Lower leg skin (tissue), 3 donors: Measurements from ENCODE around the gene TBCEL.

Experiments
- POLR2A ChIP-seq, 2 donors: fragments of 450-650 bp; IDR thresholded peaks; one replicate each; pipeline ENCODE4 v1.6.1; 2016 to 2017; ENCODE audit warnings: antibody characterized with exemption in 2 of 2, mild to moderate bottlenecking in 1 of 2, moderate library complexity in 1 of 2
- TF ChIP-seq, protein P1 (sequence below), 3 donors: fragments of 450-650 bp; IDR thresholded peaks; one replicate each; pipeline ENCODE4 v1.5.1; 2016; ENCODE audit warnings: antibody characterized with exemption in 3 of 3, mild to moderate bottlenecking in 3 of 3, moderate library complexity in 2 of 3

DNA sequence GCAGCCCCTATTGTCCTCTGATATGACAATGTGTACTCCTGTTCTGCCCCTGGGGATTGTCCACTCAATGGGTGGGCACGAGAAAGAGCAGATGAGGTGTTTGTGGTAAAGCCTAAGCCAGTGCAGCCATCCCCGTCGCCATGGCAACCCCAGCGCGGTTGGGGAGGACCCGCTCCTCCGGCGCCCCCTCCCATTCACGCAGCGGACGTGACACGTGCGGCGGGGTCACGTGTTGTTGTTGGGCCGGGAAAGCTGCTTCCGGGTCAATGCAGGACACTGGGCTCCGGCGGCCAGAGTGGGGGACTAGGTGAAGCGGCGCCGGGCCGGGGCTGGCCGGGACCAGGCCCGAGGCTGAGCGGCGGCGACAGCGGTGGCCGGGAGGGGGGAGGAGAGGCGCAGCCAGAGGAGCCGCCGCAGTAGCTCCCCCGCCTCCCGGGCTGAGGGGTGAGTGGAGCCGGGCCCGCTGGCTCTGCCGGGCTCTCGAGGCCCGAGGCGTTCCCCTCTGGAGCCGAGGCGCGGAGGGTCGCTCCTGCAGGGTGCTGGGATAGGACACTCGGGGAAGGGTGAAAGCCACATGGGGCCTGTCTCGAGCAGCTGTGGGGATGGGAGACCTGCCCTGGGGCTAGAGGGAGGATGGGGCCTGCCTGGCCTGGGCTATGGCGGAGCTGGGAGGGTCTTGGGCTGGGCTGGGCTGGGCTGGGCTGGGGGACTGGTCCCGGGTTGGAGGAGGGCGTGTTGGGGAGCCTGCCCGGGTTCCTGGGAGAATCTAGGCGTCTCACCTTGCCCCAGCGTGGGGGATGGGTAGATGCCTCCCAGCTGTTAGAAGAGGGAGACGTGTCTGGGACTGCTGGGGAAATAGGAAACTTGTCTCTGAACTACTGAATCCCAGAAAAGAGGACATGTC is at the start of gene TBCEL:
- TF ChIP-seq, protein P1, sequence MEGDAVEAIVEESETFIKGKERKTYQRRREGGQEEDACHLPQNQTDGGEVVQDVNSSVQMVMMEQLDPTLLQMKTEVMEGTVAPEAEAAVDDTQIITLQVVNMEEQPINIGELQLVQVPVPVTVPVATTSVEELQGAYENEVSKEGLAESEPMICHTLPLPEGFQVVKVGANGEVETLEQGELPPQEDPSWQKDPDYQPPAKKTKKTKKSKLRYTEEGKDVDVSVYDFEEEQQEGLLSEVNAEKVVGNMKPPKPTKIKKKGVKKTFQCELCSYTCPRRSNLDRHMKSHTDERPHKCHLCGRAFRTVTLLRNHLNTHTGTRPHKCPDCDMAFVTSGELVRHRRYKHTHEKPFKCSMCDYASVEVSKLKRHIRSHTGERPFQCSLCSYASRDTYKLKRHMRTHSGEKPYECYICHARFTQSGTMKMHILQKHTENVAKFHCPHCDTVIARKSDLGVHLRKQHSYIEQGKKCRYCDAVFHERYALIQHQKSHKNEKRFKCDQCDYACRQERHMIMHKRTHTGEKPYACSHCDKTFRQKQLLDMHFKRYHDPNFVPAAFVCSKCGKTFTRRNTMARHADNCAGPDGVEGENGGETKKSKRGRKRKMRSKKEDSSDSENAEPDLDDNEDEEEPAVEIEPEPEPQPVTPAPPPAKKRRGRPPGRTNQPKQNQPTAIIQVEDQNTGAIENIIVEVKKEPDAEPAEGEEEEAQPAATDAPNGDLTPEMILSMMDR (IDR thresholded peaks at IDR 0.05) = no peak
- TF ChIP-seq POLR2A (IDR thresholded peaks at IDR 0.05) = no peak
